ENCODE results near the gene AHCYL2. TPM values are rescaled to one million over a fixed set of nuclear protein-coding genes. Genes with fewer than 3 reads are reported as not detected.

Gene AHCYL2
- total RNA-seq, 4 donors from 2014 or later, result 93.7 to 635 (median 551) TPM

DNA sequence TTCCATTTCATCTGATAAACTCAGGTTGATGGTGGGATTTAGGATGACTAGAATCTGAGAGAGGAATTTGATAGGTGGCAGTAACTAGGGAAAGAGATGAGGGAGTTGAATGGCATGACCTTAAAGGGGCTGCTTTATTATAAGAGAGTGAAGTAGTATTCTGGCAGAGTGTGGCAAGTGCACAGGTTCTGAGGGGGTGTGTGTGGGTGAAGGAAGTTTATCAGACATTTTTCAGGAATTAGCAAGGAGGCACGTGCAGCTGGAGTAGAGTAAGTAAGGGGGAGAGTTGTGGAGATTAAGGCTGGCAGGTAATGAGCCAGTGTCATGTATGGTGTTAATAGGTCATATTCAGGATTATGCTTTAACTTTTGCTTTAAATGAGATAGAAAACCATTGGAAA is 40.5 kb downstream of the AHCYL2 start:
- intact Hi-C loops (cut with DNase I; ENCODE audit: low total_unique reads), result no loop called here
- Histone ChIP-seq H3K9me3 (no peaks in the 10 kb centered on the region), H3K27ac (no peak overlapping the region), H3K36me3 (no peaks in the 10 kb centered on the region), H3K4me3 (no peak overlapping the region), H3K27me3 (no peaks in the 10 kb centered on the region), H3K4me1 (peaks cover 0 to 8% (median 3%) of the 10 kb centered on the region in 4 donors)
- in situ Hi-C loops (cut with MboI; ENCODE audit: low pct_ligation_motif_present in 1 of 4, low pct_unique_long_range_greater_than_20kb in 1 of 4, low sequenced_read_pairs in 3 of 4), result no loop called here
- no peak for DNase-seq
- 81 to 100% methylated on average over 1 of the region's 1 CpG for WGBS, 2 donors (ENCODE audit: low coverage in 1 of 2)
- TF ChIP-seq POLR2AphosphoS5 (IDR thresholded peaks at IDR 0.05), result no peak
- TF ChIP-seq, protein P1, sequence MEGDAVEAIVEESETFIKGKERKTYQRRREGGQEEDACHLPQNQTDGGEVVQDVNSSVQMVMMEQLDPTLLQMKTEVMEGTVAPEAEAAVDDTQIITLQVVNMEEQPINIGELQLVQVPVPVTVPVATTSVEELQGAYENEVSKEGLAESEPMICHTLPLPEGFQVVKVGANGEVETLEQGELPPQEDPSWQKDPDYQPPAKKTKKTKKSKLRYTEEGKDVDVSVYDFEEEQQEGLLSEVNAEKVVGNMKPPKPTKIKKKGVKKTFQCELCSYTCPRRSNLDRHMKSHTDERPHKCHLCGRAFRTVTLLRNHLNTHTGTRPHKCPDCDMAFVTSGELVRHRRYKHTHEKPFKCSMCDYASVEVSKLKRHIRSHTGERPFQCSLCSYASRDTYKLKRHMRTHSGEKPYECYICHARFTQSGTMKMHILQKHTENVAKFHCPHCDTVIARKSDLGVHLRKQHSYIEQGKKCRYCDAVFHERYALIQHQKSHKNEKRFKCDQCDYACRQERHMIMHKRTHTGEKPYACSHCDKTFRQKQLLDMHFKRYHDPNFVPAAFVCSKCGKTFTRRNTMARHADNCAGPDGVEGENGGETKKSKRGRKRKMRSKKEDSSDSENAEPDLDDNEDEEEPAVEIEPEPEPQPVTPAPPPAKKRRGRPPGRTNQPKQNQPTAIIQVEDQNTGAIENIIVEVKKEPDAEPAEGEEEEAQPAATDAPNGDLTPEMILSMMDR (IDR thresholded peaks at IDR 0.05), result no peak
- no peak for TF ChIP-seq POLR2A (IDR thresholded peaks at IDR 0.05)
- no peak for TF ChIP-seq EP300 (IDR thresholded peaks at IDR 0.05; ENCODE audit: low read depth)

DNA sequence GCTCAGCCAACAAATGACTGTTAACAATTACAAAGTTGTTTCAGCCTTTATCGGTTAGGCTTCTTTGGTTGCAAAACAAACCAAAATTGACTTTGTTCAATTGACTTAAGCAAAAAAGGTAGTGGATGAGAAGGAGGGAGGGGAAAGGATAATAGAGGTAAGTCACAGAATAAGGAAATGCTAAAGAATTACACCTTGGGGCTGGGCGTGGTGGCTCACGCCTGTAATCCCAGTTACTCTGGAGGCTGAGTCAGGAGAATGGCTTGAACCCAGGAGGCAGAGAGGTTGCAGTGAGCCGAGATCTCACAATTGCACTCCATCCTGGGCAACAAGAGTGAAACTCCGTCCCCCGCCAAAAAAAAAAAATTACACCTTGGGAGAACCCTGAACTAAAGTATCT is 41.4 kb downstream of the AHCYL2 start:
- DNase-seq, result peak; percentile 25
- Histone ChIP-seq H3K4me3 (no peak overlapping the region), H3K27ac (no peak overlapping the region), H3K27me3 (no peaks in the 10 kb centered on the region), H3K36me3 (no peaks in the 10 kb centered on the region), H3K9me3 (no peaks in the 10 kb centered on the region), H3K4me1 (peaks cover 0 to 8% (median 3%) of the 10 kb centered on the region in 4 donors)
- intact Hi-C loops (cut with DNase I; ENCODE audit: low total_unique reads), result no loop called here
- in situ Hi-C loops (cut with MboI; ENCODE audit: low pct_ligation_motif_present in 1 of 4, low pct_unique_long_range_greater_than_20kb in 1 of 4, low sequenced_read_pairs in 3 of 4), result no loop called here
- no peak for TF ChIP-seq EP300 (IDR thresholded peaks at IDR 0.05; ENCODE audit: low read depth)
- 78 to 82% methylated on average over 5 to 6 of the region's 6 CpGs for WGBS, 2 donors (ENCODE audit: low coverage in 1 of 2)

DNA sequence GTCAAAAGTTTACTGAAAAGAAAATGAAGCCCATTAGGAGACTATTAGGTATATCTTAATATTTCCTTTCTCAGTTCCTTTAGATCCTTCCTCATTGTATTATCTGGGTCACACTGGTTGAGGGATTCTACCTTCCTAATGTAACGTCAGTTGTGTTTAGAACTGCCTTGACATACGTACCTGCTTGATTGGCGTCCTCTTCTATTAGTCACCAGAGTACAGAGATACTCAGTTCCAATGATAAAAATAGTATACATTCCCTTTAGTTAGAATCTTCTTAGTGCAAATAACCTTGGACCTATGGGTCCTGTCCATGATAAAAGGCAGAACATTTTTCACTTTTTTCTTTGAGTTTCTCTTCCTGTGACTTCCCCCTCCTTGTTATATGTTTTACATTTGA is 45.2 kb downstream of the AHCYL2 start:
- no peak for DNase-seq
- no peaks in the 10 kb centered on the region for H3K27me3 ChIP-seq
- H3K4me3 ChIP-seq, result no peak overlapping the region
- peaks cover 0 to 8% (median 3%) of the 10 kb centered on the region in 4 donors for H3K4me1 ChIP-seq
- in situ Hi-C loops (cut with MboI; ENCODE audit: low pct_ligation_motif_present in 1 of 4, low pct_unique_long_range_greater_than_20kb in 1 of 4, low sequenced_read_pairs in 3 of 4), result loop anchor here in 1 of 4 donors (10.0 kb wide), 1 partner anchor 45 kb away; the partner anchor contains the start of gene AHCYL2
- no peaks in the 10 kb centered on the region for H3K36me3 ChIP-seq
- H3K27ac ChIP-seq, result no peak overlapping the region
- peaks cover 0 to 6% of the 10 kb centered on the region in 2 donors for H3K9me3 ChIP-seq
- TF ChIP-seq POLR2AphosphoS5 (IDR thresholded peaks at IDR 0.05) (no peak), POLR2A (IDR thresholded peaks at IDR 0.05) (no peak), EP300 (IDR thresholded peaks at IDR 0.05; ENCODE audit: low read depth) (no peak)
- TF ChIP-seq, protein P1 (IDR thresholded peaks at IDR 0.05), result no peak
- intact Hi-C loops (cut with DNase I; ENCODE audit: low total_unique reads), result loop anchor here (5.0 kb wide), 1 partner anchor 53 kb away; no protein-coding TSS in a partner anchor
- 80 to 91% methylated on average over 3 of the region's 3 CpGs for WGBS, 2 donors (ENCODE audit: low coverage in 1 of 2)

DNA sequence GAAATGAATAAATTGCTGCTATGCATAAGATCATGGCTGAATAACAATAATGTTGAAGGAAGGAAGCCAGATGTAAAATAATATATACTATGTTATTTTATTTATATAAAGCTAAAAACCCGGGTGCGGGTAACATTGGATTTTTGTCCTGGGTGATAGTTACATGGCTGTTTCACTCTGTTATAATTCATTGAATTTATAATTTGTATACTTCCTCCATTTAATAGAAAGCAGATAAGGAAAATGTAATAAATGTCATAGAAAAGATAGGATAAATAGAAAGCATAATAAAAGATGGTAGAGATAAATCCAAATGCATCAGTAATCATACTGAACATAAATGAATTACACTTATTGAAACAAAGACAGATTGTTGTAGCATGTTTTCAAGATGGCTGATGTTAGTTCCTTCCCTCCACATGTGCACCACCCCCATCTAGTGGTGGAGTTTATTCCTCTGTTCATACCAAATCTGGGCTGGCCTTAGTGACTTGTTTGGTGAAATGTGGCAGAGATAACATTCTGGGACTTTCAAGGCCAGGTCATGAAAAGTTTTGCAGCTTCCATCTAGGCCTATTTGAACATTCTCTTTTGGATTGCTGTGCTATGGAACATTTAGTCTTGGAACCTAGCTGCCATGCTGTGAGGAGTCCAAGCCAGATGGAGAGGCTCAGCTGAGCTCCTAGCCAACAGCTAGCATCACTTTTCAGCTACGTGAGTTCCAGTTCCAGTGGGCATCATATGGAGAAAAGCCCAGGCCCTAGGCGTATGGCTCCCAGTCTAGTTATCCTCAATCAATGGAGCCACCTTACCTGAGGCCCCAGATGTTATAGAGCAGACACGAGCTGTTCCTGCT is 46.9 kb downstream of the AHCYL2 start:
- peaks cover 0 to 6% of the 10 kb centered on the region in 2 donors for H3K9me3 ChIP-seq
- in situ Hi-C loops (cut with MboI; ENCODE audit: low pct_ligation_motif_present in 1 of 4, low pct_unique_long_range_greater_than_20kb in 1 of 4, low sequenced_read_pairs in 3 of 4), result loop anchor here in 1 of 4 donors (10.0 kb wide), 1 partner anchor 47 kb away; the partner anchor contains the start of gene AHCYL2
- TF ChIP-seq, protein P1 (IDR thresholded peaks at IDR 0.05), result peak; percentile 64 to 70 (median 64)
- TF ChIP-seq POLR2AphosphoS5 (IDR thresholded peaks at IDR 0.05), result no peak
- no peak overlapping the region for H3K4me3 ChIP-seq
- no peaks in the 10 kb centered on the region for H3K36me3 ChIP-seq
- H3K27ac ChIP-seq, result no peak overlapping the region
- 65 to 71% methylated on average over 2 to 4 of the region's 5 CpGs for WGBS, 2 donors (ENCODE audit: low coverage in 1 of 2)
- H3K27me3 ChIP-seq, result no peaks in the 10 kb centered on the region
- no peaks in the 10 kb centered on the region for H3K4me1 ChIP-seq
- peak; percentile 55 for DNase-seq
- intact Hi-C loops (cut with DNase I; ENCODE audit: low total_unique reads), result loop anchor here (5.0 kb wide), 1 partner anchor 54 kb away; no protein-coding TSS in a partner anchor
